Activated CD8-positive, alpha-beta T cell treated with anti-CD3 and anti-CD28 coated beads for 36 hours (primary cell): Measurements from ENCODE around the gene L3MBTL4. TPM values are rescaled to one million over a fixed set of nuclear protein-coding genes. Genes with fewer than 3 reads are reported as not detected.

ENCODE experiments used
- ATAC-seq: fragments of 200-7000 bp; cut with Tn5 transposase; one replicate; pipeline ENCODE4 v1.10.0; 2021; ENCODE audit warnings: mild to moderate bottlenecking, moderate library complexity
- CTCF ChIA-PET: fragments of 350-600 bp; sonication (Branson Sonifier 250); formaldehyde crosslinking; loops from one replicate; lab custom pipeline; 2021; ENCODE audit warnings: antibody characterized with exemption; lab: Charles Lee
- POLR2A ChIA-PET: fragments of 350-600 bp; sonication (Branson Sonifier 250); formaldehyde crosslinking; loops from one replicate; lab custom pipeline; 2021; ENCODE audit warnings: antibody characterized with exemption; lab: Charles Lee
- DNase-seq: peaks from one replicate; pipeline ENCODE4 v3.0.0-alpha.2; 2020
- H3K27ac Mint-ChIP-seq: one replicate; pipeline ENCODE4 v1.8.0; 2021; ENCODE audit warnings: mild to moderate bottlenecking, mixed read lengths
- H3K27me3 Mint-ChIP-seq: one replicate; pipeline ENCODE4 v1.8.0; 2021; ENCODE audit warnings: mixed read lengths
- H3K36me3 Mint-ChIP-seq: one replicate; pipeline ENCODE4 v1.8.0; 2021; ENCODE audit warnings: low read depth, mixed read lengths
- H3K4me1 Mint-ChIP-seq: one replicate; pipeline ENCODE4 v1.8.0; 2021; ENCODE audit warnings: low read depth, mixed read lengths
- H3K4me3 Mint-ChIP-seq: one replicate; pipeline ENCODE4 v1.8.0; 2021; ENCODE audit warnings: mild to moderate bottlenecking, moderate library complexity, mixed read lengths
- H3K9me3 Mint-ChIP-seq: one replicate; pipeline ENCODE4 v1.8.0; 2021; ENCODE audit warnings: mixed read lengths
- CTCF ChIP-seq: fragments of 200-600 bp; IDR thresholded peaks from one replicate; pipeline ENCODE4 v1.8.0; 2022; ENCODE audit warnings: antibody characterized with exemption, mild to moderate bottlenecking
- intact Hi-C: fragments of 100-400 bp; cut with micrococcal nuclease; formaldehyde crosslinking; loops from one replicate; pipeline ENCODE4 v1.10.0; 2022
- total RNA-seq, 2 experiments: library from RNA; stranded (reverse); gene quantifications; one replicate each; pipeline ENCODE4 v1.2.3, GENCODE V29; 2021

The L3MBTL4 gene
- total RNA-seq, 2 experiments from 2014 or later = not detected

- TF ChIP-seq CTCF = no peak
- POLR2A ChIA-PET = no interaction called here
- intact Hi-C loops = no loop called here
- Mint-ChIP-seq H3K4me1 (no peaks in the 10 kb centered on the region), H3K36me3 (no peaks in the 10 kb centered on the region), H3K4me3 (no peak overlapping the region), H3K27me3 (no peaks in the 10 kb centered on the region), H3K9me3 (no peaks in the 10 kb centered on the region), H3K27ac (no peak overlapping the region)
- CTCF ChIA-PET = no interaction called here
- ATAC-seq = no peak
- DNase-seq = no peak
Measured at GRCh38 chr18:6297875-6298274, 116.8 kb downstream of the L3MBTL4 start.

GRCh38 chr18:6294148-6294784 is 120.4 kb downstream of the L3MBTL4 start:
- no peak overlapping the region for H3K27ac Mint-ChIP-seq
- no peak for TF ChIP-seq CTCF
- H3K4me1 Mint-ChIP-seq = no peaks in the 10 kb centered on the region
- no peaks in the 10 kb centered on the region for H3K9me3 Mint-ChIP-seq
- intact Hi-C loops = no loop called here
- no peak overlapping the region for H3K4me3 Mint-ChIP-seq
- POLR2A ChIA-PET = no interaction called here
- ATAC-seq (no peak), DNase-seq (no peak)
- no peaks in the 10 kb centered on the region for H3K27me3 Mint-ChIP-seq
- CTCF ChIA-PET = no interaction called here
- H3K36me3 Mint-ChIP-seq = no peaks in the 10 kb centered on the region

GRCh38 chr18:6289843-6290242 is 124.9 kb downstream of the L3MBTL4 start:
- no peaks in the 10 kb centered on the region for H3K36me3 Mint-ChIP-seq
- intact Hi-C loops = no loop called here
- no peaks in the 10 kb centered on the region for H3K4me1 Mint-ChIP-seq
- H3K27ac Mint-ChIP-seq = no peak overlapping the region
- ChIA-PET POLR2A (no interaction called here), CTCF (interaction anchor here (0.7 kb wide), 1 partner anchor 11 kb away, joined by 3 read pairs; no protein-coding TSS in a partner anchor)
- TF ChIP-seq CTCF = no peak
- H3K4me3 Mint-ChIP-seq = no peak overlapping the region
- no peaks in the 10 kb centered on the region for H3K27me3 Mint-ChIP-seq
- DNase-seq (no peak), ATAC-seq (no peak)
- H3K9me3 Mint-ChIP-seq = no peaks in the 10 kb centered on the region

GRCh38 chr18:6286585-6286984 is 128.1 kb downstream of the L3MBTL4 start:
- intact Hi-C loops = no loop called here
- no peak for TF ChIP-seq CTCF
- ChIA-PET POLR2A (no interaction called here), CTCF (no interaction called here)
- ATAC-seq (no peak), DNase-seq (no peak)
- H3K4me3 Mint-ChIP-seq = no peak overlapping the region
- H3K4me1 Mint-ChIP-seq = no peaks in the 10 kb centered on the region
- no peak overlapping the region for H3K27ac Mint-ChIP-seq
- H3K9me3 Mint-ChIP-seq = no peaks in the 10 kb centered on the region
- no peaks in the 10 kb centered on the region for H3K36me3 Mint-ChIP-seq
- H3K27me3 Mint-ChIP-seq = no peaks in the 10 kb centered on the region

- H3K4me1 Mint-ChIP-seq = no peaks in the 10 kb centered on the region
- TF ChIP-seq CTCF = no peak
- H3K27ac Mint-ChIP-seq = no peak overlapping the region
- H3K9me3 Mint-ChIP-seq = no peaks in the 10 kb centered on the region
- DNase-seq (no peak), ATAC-seq (no peak)
- intact Hi-C loops = no loop called here
- no peaks in the 10 kb centered on the region for H3K27me3 Mint-ChIP-seq
- no peaks in the 10 kb centered on the region for H3K36me3 Mint-ChIP-seq
- no peak overlapping the region for H3K4me3 Mint-ChIP-seq
- ChIA-PET POLR2A (no interaction called here), CTCF (no interaction called here)
Measured at GRCh38 chr18:6284761-6285160, 129.9 kb downstream of the L3MBTL4 start.
